ENCODE measurements around the gene GTF2F1.

GTF2F1 gene

GRCh38 chr19:6381030-6381750, 11.8 kb downstream of the GTF2F1 start:
- no peaks in the 10 kb centered on the region for H3K27me3 ChIP-seq (ENCODE audit: insufficient read depth, low read length)
- no CpG with 5 or more reads among the region's 40 CpGs for WGBS (ENCODE audit: extremely low coverage, insufficient coverage, insufficient read length)

GRCh38 chr19:6379744-6380143, 13.2 kb downstream of the GTF2F1 start:
- WGBS (ENCODE audit: extremely low coverage, insufficient coverage, insufficient read length): no CpG with 5 or more reads among the region's 3 CpGs
- no peak overlapping the region for H2BK12ac ChIP-seq (ENCODE audit: low read length)
- H3K36me3 ChIP-seq (ENCODE audit: control insufficient read depth in 1 of 2, insufficient read depth in 2 of 2, low read length in 2 of 2): peaks cover 65 to 67% of the 10 kb centered on the region in 2 experiments
- H4K8ac ChIP-seq (ENCODE audit: low read depth, low read length): no peak overlapping the region
- no peaks in the 10 kb centered on the region for H3K27me3 ChIP-seq (ENCODE audit: insufficient read depth, low read length)
- peaks cover 6 to 14% of the 10 kb centered on the region in 2 experiments for H3K4me1 ChIP-seq (ENCODE audit: control insufficient read depth in 1 of 2, insufficient read depth in 2 of 2, low read length in 2 of 2)
- no peak overlapping the region for H4K91ac ChIP-seq (ENCODE audit: low read depth, low read length)
- no peak overlapping the region for H3K18ac ChIP-seq (ENCODE audit: low read length)
- H3K14ac ChIP-seq (ENCODE audit: low read length): no peak overlapping the region
- H2BK5ac ChIP-seq (ENCODE audit: low read depth, low read length, poor library complexity): no peak overlapping the region
- no peak for DNase-seq
- peaks cover 9% of the 10 kb centered on the region for H3K9me3 ChIP-seq (ENCODE audit: insufficient read depth, low read depth, low read length)
- no peaks in the 10 kb centered on the region for H3K79me1 ChIP-seq (ENCODE audit: low read length)
- no peak overlapping the region for H4K12ac ChIP-seq (ENCODE audit: low read depth, low read length)
- H2BK120ac ChIP-seq (ENCODE audit: insufficient read depth, low read length, poor library complexity): no peak overlapping the region
- no peak overlapping the region for H3K4me2 ChIP-seq (ENCODE audit: low read length)
- no peak overlapping the region for H2AK5ac ChIP-seq (ENCODE audit: low read length)
- H3K4me3 ChIP-seq (ENCODE audit: low read depth, low read length): no peak overlapping the region
- H3K4ac ChIP-seq (ENCODE audit: low read depth, low read length): no peak overlapping the region
- no peak overlapping the region for H2AFZ ChIP-seq (ENCODE audit: insufficient read depth, low read length, poor library complexity)
- no peak overlapping the region for H3K9ac ChIP-seq (ENCODE audit: low read length)
- H3K79me2 ChIP-seq (ENCODE audit: control insufficient read depth, insufficient read depth, low read length, poor library complexity): no peaks in the 10 kb centered on the region
- H3K23ac ChIP-seq (ENCODE audit: low read length): no peak overlapping the region
- H3K27ac ChIP-seq (ENCODE audit: low read depth, low read length): no peak overlapping the region

More at GRCh38 chr19:6381030-6381750, 11.8 kb downstream of the GTF2F1 start:
- Histone ChIP-seq H3K36me3 (ENCODE audit: control insufficient read depth in 1 of 2, insufficient read depth in 2 of 2, low read length in 2 of 2) (peaks cover 64 to 71% of the 10 kb centered on the region in 2 experiments), H4K8ac (ENCODE audit: low read depth, low read length) (no peak overlapping the region), H3K79me2 (ENCODE audit: control insufficient read depth, insufficient read depth, low read length, poor library complexity) (no peaks in the 10 kb centered on the region), H3K18ac (ENCODE audit: low read length) (no peak overlapping the region), H4K12ac (ENCODE audit: low read depth, low read length) (no peak overlapping the region), H3K4me2 (ENCODE audit: low read length) (no peak overlapping the region), H3K9me3 (ENCODE audit: insufficient read depth, low read depth, low read length) (peaks cover 8% of the 10 kb centered on the region), H3K27ac (ENCODE audit: low read depth, low read length) (no peak overlapping the region), H3K4me1 (ENCODE audit: control insufficient read depth in 1 of 2, insufficient read depth in 2 of 2, low read length in 2 of 2) (peaks cover 6 to 14% of the 10 kb centered on the region in 2 experiments), H2BK120ac (ENCODE audit: insufficient read depth, low read length, poor library complexity) (no peak overlapping the region), H3K23ac (ENCODE audit: low read length) (no peak overlapping the region), H3K9ac (ENCODE audit: low read length) (no peak overlapping the region), H3K79me1 (ENCODE audit: low read length) (no peaks in the 10 kb centered on the region), H4K91ac (ENCODE audit: low read depth, low read length) (no peak overlapping the region), H2BK5ac (ENCODE audit: low read depth, low read length, poor library complexity) (no peak overlapping the region), H3K4ac (ENCODE audit: low read depth, low read length) (no peak overlapping the region), H2AK5ac (ENCODE audit: low read length) (no peak overlapping the region), H3K4me3 (ENCODE audit: low read depth, low read length) (no peak overlapping the region), H2AFZ (ENCODE audit: insufficient read depth, low read length, poor library complexity) (no peak overlapping the region), H2BK12ac (ENCODE audit: low read length) (no peak overlapping the region), H3K14ac (ENCODE audit: low read length) (no peak overlapping the region)
- DNase-seq: no peak

GRCh38 chr19:6378486-6378885, 14.5 kb downstream of the GTF2F1 start:
- Histone ChIP-seq H2AFZ (ENCODE audit: insufficient read depth, low read length, poor library complexity) (no peak overlapping the region), H3K27me3 (ENCODE audit: insufficient read depth, low read length) (no peaks in the 10 kb centered on the region), H2BK120ac (ENCODE audit: insufficient read depth, low read length, poor library complexity) (no peak overlapping the region), H3K79me2 (ENCODE audit: control insufficient read depth, insufficient read depth, low read length, poor library complexity) (no peaks in the 10 kb centered on the region), H3K79me1 (ENCODE audit: low read length) (peaks cover 3% of the 10 kb centered on the region), H3K36me3 (ENCODE audit: control insufficient read depth in 1 of 2, insufficient read depth in 2 of 2, low read length in 2 of 2) (peaks cover 60 to 65% of the 10 kb centered on the region in 2 experiments), H3K27ac (ENCODE audit: low read depth, low read length) (peak overlapping the region; percentile 58), H2BK5ac (ENCODE audit: low read depth, low read length, poor library complexity) (no peak overlapping the region), H3K4me1 (ENCODE audit: control insufficient read depth in 1 of 2, insufficient read depth in 2 of 2, low read length in 2 of 2) (peaks cover 9 to 22% of the 10 kb centered on the region in 2 experiments), H4K91ac (ENCODE audit: low read depth, low read length) (no peak overlapping the region), H3K9ac (ENCODE audit: low read length) (no peak overlapping the region), H3K18ac (ENCODE audit: low read length) (no peak overlapping the region), H3K9me3 (ENCODE audit: insufficient read depth, low read depth, low read length) (peaks cover 9% of the 10 kb centered on the region), H4K8ac (ENCODE audit: low read depth, low read length) (no peak overlapping the region), H3K23ac (ENCODE audit: low read length) (no peak overlapping the region), H4K12ac (ENCODE audit: low read depth, low read length) (no peak overlapping the region), H3K4me2 (ENCODE audit: low read length) (no peak overlapping the region), H3K4ac (ENCODE audit: low read depth, low read length) (no peak overlapping the region), H2BK12ac (ENCODE audit: low read length) (no peak overlapping the region), H3K14ac (ENCODE audit: low read length) (no peak overlapping the region), H3K4me3 (ENCODE audit: low read depth, low read length) (no peak overlapping the region), H2AK5ac (ENCODE audit: low read length) (no peak overlapping the region)
- no CpG with 5 or more reads among the region's 9 CpGs for WGBS (ENCODE audit: extremely low coverage, insufficient coverage, insufficient read length)
- DNase-seq: no peak

GRCh38 chr19:6378041-6378440, 14.9 kb downstream of the GTF2F1 start:
- Histone ChIP-seq H2AFZ (ENCODE audit: insufficient read depth, low read length, poor library complexity) (no peak overlapping the region), H3K27me3 (ENCODE audit: insufficient read depth, low read length) (no peaks in the 10 kb centered on the region), H3K27ac (ENCODE audit: low read depth, low read length) (peak overlapping the region; percentile 58), H3K9me3 (ENCODE audit: insufficient read depth, low read depth, low read length) (peaks cover 9% of the 10 kb centered on the region), H3K4me1 (ENCODE audit: control insufficient read depth in 1 of 2, insufficient read depth in 2 of 2, low read length in 2 of 2) (peaks cover 9 to 22% of the 10 kb centered on the region in 2 experiments), H4K8ac (ENCODE audit: low read depth, low read length) (no peak overlapping the region), H3K9ac (ENCODE audit: low read length) (no peak overlapping the region), H3K4me2 (ENCODE audit: low read length) (no peak overlapping the region), H2BK12ac (ENCODE audit: low read length) (no peak overlapping the region), H3K79me1 (ENCODE audit: low read length) (peaks cover 3% of the 10 kb centered on the region), H3K4me3 (ENCODE audit: low read depth, low read length) (no peak overlapping the region), H4K91ac (ENCODE audit: low read depth, low read length) (no peak overlapping the region), H3K4ac (ENCODE audit: low read depth, low read length) (no peak overlapping the region), H3K18ac (ENCODE audit: low read length) (no peak overlapping the region), H3K23ac (ENCODE audit: low read length) (no peak overlapping the region), H3K14ac (ENCODE audit: low read length) (no peak overlapping the region), H2BK120ac (ENCODE audit: insufficient read depth, low read length, poor library complexity) (no peak overlapping the region), H3K36me3 (ENCODE audit: control insufficient read depth in 1 of 2, insufficient read depth in 2 of 2, low read length in 2 of 2) (peaks cover 56 to 60% of the 10 kb centered on the region in 2 experiments), H2BK5ac (ENCODE audit: low read depth, low read length, poor library complexity) (no peak overlapping the region), H3K79me2 (ENCODE audit: control insufficient read depth, insufficient read depth, low read length, poor library complexity) (no peaks in the 10 kb centered on the region), H2AK5ac (ENCODE audit: low read length) (no peak overlapping the region), H4K12ac (ENCODE audit: low read depth, low read length) (no peak overlapping the region)
- no CpG with 5 or more reads among the region's 6 CpGs for whole genome bisulfite sequencing (ENCODE audit: extremely low coverage, insufficient coverage, insufficient read length)
- peak; percentile 92 for DNase-seq
